Stimulated activated CD4-positive, alpha-beta T cell treated with anti-CD3 and anti-CD28 coated beads, Interleukin-4, amount 100 ng/mL, for 24 hours (primary cell): ENCODE measurements around the gene RPL15.

Experiments used
- DNase-seq: peaks from one replicate; pipeline ENCODE4 v3.0.0-alpha.2; 2020

Gene RPL15

DNA sequence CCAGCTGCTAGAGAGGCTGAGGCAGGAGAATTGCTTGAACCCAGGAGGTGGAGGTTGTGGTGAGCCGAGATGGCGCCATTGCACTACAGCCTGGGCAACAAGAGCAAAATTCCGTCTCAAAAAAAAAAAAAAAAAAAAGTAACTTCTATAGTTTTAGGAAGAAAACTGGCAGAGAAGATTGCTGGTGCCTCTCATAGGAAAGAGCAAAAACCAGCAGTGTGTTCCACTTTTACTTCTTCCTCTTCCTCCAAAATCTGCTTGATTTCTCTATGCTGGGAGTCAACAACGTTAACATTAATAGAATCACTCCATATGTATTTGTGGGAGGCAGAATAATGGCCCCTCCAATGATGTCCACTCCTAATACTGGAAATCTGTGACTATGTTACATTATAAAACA lies 15.6 kb downstream of the RPL15 start:
- DNase-seq: no peak

DNA sequence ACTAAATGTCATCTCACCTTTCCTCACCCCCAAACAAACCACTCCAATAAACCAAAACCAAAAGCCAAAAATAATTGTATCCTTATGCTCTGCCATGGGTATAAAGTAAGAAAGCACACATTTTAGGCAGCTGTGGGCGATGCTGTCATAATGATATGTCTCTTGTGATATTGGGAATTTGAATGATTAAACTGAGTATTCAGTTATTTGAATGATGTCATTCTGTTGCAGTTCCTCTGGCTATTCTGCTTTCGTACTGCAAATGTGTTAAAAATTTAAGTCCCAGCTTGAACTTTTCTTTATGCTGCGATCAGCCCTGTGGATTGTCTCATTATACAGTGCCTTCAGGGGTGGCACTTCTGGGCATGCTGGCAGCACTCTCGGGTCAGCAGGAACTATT lies 17.3 kb downstream of the RPL15 start:
- DNase-seq: no peak

DNA sequence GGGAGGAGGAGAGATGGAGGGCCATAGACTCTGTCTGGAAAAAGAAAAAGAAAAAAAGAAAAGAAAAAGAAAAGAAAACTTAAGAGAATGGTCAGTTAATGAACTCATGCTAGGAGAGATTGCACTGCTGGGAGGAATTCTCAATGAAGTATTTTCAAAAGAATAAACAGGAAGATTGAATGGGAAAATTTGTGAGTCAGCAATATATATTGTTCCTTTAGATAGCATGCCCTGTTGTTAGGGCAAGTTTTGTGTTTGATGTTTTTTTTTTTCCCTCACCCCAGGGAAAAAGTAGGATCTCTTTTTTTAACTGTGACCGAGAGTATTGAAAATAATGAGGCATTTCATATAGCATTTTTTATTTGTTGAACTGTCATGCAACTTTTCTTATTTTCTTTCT lies 20.4 kb downstream of the RPL15 start:
- DNase-seq: no peak

DNA sequence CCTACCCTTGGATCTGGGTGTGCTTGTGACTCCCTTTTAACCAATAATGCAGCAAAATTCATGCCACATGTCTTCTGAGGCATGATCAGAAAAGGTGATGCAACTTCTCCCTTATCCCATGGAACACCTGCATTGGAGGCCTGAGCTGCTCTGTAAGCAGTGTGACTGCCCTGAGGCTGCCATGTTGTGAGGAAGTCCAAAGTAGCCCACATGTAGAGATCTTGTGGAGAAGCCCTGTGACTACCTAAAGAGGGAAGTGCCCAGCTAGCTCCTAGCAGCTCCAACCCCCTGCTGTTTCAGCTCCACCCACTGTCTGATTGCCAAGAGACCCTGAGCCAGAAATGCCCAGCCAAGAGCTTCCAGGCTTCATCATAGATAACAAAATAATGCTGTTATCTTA lies 21.8 kb downstream of the RPL15 start:
- DNase-seq: no peak

DNA sequence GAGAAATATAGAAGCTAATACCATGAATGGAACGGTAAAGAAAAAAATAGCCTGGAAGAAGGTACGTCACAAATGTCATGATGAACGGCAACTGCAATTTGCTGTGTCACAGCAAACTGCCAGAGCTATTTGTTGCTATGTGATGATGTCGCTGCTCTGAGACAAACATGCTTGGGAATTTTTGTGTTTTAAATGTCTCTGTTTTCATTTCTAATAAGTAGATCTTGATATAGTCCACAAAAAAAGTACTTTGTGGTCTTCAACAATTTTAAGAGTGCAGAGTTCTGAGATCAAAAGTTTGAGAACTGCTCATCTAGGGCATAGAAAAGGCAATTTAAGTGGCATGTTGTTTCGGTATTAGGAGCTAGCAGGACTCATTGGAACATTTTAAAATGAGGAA lies 23.8 kb downstream of the RPL15 start:
- no peak for DNase-seq

DNA sequence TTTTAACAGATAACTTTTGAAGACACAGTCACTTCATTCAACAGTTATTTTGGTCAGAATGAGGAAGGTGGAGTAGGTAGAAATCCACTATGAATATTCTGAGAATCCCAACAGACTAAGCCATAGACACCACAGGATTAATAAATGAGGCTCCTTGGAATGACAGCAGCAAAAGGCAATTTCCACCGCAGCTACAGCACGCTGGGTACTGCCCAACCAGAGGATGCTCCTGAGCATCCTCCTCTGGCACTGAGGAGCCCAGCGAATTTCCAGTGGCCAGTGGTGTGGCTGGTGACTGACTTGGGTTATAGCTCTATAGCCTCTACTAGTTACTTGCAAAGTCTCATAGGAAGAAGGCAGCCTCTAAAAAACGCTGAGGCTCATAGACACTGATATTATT lies 24.5 kb downstream of the RPL15 start:
- DNase-seq: no peak

DNA sequence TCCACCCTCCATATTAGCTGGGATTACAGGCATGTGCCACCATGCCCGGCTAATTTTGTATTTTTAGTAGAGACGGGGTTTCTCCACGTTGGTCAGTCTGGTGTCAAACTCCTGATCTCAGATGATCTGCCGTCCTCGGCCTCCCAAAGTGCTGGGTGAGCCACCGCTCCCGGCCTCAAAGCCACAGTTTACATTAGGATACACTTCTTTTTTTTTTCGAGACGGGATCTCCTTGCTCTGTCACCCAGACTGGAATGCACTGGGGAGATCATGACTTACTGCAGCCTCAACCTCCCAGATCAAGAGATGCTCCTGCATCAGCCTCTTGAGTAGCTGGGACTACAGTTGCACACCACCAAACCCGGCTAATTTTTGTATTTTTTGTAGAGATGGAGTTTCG lies 25.6 kb downstream of the RPL15 start:
- DNase-seq: no peak

DNA sequence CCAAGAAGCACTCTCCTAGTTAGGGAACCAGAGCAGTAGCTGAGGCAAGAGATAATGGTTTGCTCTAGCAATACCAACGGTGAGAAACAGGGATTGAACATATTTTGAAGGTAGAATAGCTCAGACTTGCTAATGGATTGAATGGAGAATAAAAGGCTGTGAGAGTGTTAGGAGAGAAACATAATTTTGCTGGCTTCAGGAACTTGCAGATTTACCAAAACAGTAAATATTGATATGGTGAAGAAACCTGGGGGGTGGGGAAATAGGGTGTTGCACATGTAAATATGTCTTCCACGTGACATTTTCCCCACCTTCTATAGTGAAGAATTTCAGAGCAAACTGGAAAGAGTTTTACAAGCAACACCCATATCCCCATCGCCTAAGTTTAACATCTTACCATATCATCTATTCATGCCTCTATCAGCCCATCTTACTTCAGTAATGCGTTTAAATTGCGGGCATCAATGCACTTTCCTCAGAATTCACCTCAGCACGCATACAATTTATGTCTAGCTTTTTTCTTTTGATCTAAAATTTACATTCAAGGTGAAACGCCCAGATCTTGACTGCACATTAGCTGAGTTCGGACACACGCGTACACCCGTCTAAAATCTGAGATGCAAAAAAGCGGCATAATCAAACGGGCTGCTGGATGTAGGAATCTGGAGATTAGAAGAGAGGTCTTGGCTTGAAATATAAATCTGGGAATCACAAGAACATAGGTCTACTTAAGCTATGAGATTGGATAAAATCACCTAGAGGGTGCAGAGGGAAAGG lies 27.3 kb downstream of the RPL15 start:
- DNase-seq: no peak

DNA sequence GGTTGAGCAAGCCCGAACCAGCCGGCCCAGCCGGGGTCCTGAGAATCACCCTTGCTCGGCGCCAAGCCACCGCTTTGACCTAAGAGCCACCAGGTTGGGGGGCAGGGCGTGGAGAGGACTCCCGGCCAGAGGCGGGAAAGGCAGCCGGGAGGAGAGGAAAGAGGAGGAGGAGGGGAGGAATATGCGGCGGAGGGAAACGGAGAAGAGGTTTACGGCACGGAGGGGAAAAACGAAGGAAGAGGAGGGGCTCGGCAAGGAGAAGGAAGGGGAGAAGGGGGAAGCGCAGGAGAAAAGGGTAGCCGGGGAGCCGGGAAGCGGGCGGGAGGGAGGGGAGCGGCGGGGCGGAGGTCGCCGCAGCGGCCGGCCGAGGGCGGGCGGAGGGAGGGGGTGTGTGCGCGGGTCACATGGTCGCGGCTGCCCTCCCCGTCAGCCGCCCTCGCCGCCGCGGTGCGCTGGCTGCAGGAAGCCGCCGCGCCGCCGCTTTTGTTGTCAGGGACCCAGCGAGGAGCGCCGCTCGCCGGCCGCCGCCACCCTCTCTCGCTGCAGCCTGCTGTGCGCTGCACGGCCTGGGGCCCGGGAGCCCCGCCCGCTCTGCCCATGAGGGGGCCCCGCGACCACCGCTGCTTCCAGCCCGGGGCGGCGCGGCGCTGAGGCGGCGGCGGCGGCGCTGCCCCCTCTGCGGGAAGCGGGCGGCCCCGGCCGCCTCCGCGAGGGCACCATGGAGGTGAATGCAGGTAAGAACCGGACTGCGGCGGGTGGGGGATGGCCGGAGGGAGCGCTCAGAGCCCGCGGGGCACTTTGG lies 28.1 kb downstream of the RPL15 start, which contains the start of gene NR1D2:
Gene NR1D2, plus strand, starts transcription at position 426 of the 802 bp plus-strand sequence. Its CDS starts 293 bp downstream, at position 719.
- peak; percentile 75 for DNase-seq

DNA sequence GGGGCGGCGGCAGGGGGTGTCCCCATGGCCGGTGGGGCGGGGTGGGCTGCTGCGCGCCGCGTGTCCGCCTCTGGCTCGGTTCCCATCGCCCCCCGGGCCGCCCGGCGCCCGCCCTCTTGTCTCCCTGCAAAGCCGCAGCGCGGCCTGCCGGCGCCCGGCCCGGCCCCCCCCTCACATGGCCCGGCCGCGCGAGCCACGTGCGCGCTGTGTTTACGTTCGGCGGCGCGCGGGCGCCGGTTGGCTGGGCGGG lies 28.7 kb downstream of the RPL15 start:
- DNase-seq: no peak

DNA sequence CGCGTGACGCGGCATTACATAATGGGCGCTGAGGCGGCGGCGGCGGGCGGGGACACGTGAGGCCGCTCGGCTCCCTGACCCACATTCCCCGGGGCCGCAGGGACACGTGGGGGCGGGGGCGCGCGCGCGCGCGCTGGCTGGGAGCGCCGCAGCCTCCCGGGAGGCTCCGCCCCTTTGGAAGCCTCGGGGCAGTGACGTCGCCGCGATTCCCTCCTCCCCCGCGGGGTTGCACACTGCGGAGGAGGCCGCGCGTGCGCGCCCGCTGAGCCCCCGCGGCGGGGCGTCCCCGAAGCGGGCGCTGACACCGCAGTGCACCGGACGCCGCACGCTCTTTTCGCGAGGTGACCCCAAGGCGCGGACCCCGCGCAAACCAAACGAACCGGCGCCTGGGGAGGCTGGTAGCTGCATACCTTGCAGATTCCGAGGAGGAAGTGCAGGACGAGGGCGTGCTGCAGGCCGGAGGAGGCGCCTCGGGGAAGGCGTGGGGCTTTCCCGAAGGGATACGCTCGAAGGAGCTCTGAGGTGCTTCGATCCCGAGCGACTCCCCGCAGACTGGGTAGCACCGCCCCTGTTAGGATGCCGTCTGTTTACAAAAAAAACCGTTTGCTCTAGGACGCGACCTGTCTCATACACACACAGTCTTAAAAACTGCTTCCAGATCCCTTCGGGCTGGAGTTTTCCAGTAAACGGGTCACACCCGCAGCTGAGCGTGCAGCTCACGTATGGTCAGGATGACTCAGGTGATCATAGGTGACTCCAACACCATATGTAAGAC lies 29.2 kb downstream of the RPL15 start:
- peak; percentile 97 for DNase-seq

DNA sequence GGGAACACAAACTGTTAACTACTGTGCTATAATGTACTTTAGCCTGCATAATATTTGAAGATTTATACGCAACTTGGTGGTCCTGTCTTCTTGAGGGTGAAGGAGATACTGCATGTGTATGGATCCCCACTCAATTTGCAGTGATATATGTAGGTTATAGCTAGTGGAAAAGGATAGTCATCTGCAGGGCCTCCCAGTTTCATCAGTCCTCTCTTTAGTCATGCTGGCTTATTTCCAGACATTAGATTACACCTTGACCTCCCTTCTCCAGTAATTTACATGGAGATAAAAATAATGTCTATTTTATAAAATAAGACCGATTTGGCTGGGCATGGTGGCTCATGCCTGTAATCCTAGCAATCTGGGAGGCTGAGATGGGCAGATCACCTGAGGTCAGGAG lies 31.8 kb downstream of the RPL15 start:
- no peak for DNase-seq

DNA sequence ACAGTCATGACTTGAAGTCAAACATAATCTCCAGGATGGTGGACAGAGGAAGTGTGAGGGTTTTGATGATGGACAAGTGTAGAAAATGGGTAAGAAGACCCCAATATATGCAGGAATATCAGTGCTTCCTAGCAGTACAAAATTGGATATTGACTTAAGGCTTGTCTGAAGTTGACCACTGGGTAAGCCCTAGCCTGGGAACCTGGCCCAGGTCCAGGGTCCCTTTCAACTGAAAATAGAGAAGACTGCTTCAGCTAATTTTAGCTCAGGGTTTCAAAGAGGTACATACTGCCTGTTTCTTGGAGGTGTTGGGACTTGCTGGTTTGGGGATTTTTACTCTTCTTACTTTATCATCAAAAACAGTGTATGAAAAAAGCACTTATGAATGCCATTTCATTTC lies 32.9 kb downstream of the RPL15 start:
- no peak for DNase-seq

DNA sequence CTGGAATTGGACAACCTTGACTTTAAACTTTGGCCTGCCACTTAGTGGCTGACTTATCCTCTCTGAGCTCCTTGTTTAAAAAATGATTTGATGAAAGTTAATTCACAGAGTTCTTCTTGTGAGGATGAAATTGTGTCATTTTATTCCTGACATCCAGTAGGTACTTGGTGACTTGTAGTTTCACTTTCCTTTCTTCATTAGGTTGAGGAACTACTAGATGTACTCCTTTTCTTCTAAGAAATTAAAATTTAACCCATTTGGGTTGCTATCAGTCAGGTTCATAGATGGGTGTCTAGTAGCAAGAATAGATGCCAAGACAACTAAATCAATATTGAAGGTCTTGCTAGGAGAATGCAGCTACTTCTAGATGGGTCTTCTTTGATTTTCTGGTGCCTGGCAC lies 33.4 kb downstream of the RPL15 start:
- no peak for DNase-seq

DNA sequence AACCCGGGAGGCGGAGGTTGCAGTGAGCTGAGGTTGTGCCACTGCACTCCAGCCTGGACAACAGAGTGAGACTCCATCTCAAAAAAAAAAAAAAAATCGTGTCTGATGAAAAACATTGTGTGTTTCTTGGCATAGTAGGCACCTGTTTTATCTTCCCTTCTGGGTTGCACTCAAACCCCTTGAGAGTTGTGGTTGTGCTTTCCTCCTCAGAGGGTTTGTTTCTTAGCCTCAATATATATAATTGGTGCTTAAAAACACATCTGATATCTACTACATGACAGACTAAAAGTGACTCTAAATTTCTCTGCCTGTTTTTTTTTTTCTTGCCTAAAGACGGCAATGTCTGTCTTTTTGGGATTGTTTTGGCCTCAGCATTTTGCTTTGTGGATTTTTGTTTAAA lies 35.7 kb downstream of the RPL15 start:
- no peak for DNase-seq

DNA sequence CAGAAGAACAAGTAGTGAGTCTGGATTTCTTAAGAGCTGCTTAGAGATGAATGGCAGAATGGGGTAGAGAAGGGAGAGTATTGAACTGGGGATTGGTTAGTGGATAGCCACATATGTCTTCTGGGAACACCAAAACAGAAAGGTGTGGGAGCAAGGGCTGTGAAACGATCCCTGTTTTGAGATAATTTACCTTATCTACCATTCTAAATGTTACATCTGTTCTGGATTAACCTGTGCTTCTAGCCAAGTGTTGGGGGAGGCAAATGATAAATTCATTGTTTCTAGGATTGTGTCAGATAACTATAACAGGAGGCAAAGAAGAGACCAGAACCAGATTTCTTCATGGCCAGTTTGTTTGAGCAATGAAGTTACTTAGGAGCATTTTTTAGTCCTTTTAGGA lies 36.6 kb downstream of the RPL15 start:
- no peak for DNase-seq

DNA sequence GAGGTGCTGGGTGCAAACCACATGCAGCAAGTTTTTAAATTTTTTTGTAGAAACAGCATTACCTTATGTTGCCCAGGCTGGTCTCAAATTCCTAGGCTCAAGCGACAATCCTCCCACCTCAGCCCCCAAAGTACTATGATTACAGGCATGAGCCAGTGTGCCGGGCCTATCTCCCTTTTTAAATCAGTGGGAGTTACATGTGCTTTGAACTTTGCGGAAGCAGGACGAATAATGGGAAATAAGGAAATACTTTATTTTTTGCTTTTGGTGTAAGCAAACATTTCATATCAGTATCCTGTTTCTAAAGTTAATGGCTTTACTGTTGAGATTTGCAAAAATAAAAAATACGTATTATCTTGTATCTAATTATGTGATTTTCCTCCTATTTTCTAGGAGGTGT lies 37.2 kb downstream of the RPL15 start:
- DNase-seq: no peak

DNA sequence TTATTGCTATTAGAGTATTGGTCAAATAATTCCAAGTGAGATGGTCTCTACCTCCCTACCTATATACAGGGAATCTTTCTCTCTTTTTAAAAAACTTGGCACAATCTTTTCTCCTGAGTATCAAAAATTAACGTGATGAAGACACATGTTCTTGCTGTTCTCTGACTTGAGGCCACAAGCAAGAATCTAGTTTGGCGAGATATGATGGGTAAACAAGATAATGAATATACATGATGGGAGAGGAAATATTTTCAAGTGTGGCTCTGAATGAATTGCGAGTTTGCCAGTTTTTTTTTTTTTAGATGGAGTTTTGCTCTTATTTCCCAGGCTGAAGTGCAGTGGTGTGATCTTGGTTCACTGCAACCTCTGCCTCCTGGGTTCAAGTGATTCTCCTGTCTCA lies 39.8 kb downstream of the RPL15 start:
- DNase-seq: no peak

DNA sequence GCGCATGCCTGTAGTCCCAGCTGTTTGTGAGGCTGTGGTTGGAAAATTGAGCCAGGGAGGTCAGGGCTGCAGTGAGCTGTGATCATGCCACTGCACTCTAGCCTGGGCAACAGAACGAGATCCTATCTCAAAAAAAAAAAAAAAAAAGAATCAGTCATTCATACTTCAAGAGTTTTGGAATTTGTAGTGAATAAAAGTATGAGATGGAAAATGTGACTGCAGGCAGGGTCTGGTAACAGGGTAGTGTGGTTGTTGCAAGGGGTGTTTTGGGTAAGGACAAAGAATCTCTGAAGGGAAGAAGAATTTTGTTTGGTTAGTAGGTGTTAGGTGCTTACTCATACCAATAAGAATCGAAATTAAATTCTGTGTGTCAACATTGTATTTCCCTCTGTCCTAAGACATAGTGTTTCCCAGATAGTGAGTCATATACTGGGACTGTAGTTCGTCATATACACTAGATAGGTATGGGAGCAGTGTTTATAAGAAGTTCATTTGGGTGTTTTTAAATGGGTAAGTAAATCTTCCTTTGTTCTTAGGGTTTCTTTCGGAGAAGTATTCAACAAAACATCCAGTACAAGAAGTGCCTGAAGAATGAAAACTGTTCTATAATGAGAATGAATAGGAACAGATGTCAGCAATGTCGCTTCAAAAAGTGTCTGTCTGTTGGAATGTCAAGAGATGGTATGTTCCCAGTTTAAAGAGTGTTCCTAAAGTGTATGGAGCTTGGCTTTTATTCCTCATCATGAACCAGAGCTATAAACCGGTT lies 42.4 kb downstream of the RPL15 start:
- no peak for DNase-seq

DNA sequence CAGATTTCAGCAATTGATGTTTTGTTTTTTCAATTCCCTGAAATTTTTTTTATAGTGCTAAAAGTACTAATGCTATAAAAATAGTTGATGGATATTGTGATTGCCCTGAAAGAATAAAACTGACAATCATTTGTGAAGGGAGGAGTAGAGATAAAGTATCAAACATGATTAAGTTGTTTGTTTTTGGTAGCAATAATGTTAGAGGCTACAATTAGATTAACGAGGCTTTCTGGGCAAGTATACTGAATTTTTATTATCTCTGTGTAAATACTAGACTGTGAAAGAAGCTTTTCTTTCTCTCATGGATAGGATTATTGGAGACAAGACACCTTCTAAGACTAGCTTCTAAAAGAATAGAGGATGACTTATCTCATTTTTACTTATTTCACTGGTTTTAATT lies 43.7 kb downstream of the RPL15 start:
- no peak for DNase-seq

DNA sequence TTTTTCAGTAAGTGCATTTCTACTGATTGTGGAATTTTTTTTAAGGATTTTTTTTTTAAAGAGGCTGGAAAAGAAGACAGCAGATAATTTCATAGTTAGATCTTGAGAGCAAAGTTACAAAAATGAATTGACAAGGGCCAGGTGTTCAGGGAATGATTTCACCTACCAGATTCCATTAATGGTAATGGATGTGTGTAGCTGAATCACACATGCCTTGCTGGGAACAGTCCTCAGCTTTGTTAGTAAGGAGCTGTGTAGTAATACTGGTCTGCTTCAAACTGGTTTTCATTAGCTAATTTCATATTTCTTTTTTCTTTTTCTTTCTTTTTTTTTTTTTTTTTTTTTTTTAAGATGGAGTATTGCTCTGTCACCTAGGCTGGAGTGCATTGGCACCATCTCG lies 44.1 kb downstream of the RPL15 start:
- DNase-seq: no peak

DNA sequence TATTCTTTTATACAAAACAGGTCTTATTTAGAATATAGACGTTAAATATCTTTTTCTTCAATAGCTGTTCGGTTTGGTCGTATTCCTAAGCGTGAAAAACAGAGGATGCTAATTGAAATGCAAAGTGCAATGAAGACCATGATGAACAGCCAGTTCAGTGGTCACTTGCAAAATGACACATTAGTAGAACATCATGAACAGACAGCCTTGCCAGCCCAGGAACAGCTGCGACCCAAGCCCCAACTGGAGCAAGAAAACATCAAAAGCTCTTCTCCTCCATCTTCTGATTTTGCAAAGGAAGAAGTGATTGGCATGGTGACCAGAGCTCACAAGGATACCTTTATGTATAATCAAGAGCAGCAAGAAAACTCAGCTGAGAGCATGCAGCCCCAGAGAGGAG lies 45.0 kb downstream of the RPL15 start:
- no peak for DNase-seq

DNA sequence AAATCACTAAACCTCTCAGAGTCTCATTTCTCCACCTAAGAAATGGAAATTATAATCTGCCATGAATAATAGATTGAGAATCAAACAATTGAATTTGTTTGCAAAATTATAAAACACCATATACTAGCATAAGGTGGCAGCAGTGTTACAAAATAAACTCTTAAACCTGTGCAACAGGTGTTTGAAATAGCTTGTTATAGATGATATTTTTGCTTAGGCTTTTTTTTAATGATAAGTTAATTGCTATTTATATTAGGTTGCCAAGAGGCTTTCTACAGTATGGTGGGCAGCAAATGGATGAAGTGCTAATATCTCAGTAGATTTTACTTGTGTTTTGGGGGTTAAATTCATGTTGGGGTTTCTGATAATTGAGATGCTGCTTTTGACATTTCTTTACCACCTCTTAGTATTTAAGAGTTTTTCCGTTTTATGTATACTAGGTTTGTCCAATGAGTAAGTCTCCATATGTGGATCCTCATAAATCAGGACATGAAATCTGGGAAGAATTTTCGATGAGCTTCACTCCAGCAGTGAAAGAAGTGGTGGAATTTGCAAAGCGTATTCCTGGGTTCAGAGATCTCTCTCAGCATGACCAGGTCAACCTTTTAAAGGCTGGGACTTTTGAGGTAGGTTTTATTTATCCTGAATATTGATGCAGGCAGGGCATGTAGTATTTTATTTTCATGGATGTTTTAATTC lies 47.8 kb downstream of the RPL15 start:
- no peak for DNase-seq
